ENCODE data around the gene LYSMD2. TPM values are rescaled to one million over a fixed set of nuclear protein-coding genes. Genes with fewer than 3 reads are reported as not detected.
A peak's percentile ranks its signal among the peaks of the same experiment; 100 is the strongest.

Gene LYSMD2
- total and polyA plus RNA-seq, 5 experiments from 2014 or later, result 28.0 to 53.7 (median 29.6) TPM

GRCh38 chr15:51708013-51708412 is 29.4 kb downstream of the LYSMD2 start:
- no peaks in the 10 kb centered on the region for H3K4me1 Mint-ChIP-seq
- ATAC-seq, result no peak
- H3K27ac Mint-ChIP-seq, result no peak overlapping the region
- no peak overlapping the region for H3K4me3 Mint-ChIP-seq
- no peak for DNase-seq
- H3K36me3 Mint-ChIP-seq, result peaks cover 0 to 3% (median 0%) of the 10 kb centered on the region in 3 donors
- peaks cover 0 to 4% (median 2%) of the 10 kb centered on the region in 5 donors for H3K27me3 Mint-ChIP-seq
- POLR2A ChIA-PET, result no interaction called here
- no peaks in the 10 kb centered on the region for H3K9me3 Mint-ChIP-seq

GRCh38 chr15:51706926-51707608 is 30.4 kb downstream of the LYSMD2 start:
- peaks cover 0 to 4% (median 2%) of the 10 kb centered on the region in 5 donors for H3K27me3 Mint-ChIP-seq
- H3K4me1 Mint-ChIP-seq, result no peaks in the 10 kb centered on the region
- peaks cover 0 to 3% (median 0%) of the 10 kb centered on the region in 3 donors for H3K36me3 Mint-ChIP-seq
- H3K4me3 Mint-ChIP-seq, result no peak overlapping the region
- ATAC-seq, result no peak
- H3K27ac Mint-ChIP-seq, result no peak overlapping the region
- no peaks in the 10 kb centered on the region for H3K9me3 Mint-ChIP-seq
- DNase-seq, result no peak
- POLR2A ChIA-PET, result no interaction called here

- DNase-seq (no peak), ATAC-seq (no peak)
- POLR2A ChIA-PET, result no interaction called here
- H3K36me3 Mint-ChIP-seq, result peaks cover 0 to 3% (median 0%) of the 10 kb centered on the region in 3 donors
- no peaks in the 10 kb centered on the region for H3K4me1 Mint-ChIP-seq
- H3K27me3 Mint-ChIP-seq, result peaks cover 0 to 4% (median 2%) of the 10 kb centered on the region in 5 donors
- H3K27ac Mint-ChIP-seq, result no peak overlapping the region
- H3K4me3 Mint-ChIP-seq, result no peak overlapping the region
- no peaks in the 10 kb centered on the region for H3K9me3 Mint-ChIP-seq
Observed at GRCh38 chr15:51706291-51706690, 31.2 kb downstream of the LYSMD2 start.

GRCh38 chr15:51702710-51703109 is 34.7 kb downstream of the LYSMD2 start:
- no peak overlapping the region for H3K27ac Mint-ChIP-seq
- no peak for DNase-seq
- peaks cover 0 to 9% (median 2%) of the 10 kb centered on the region in 5 donors for H3K27me3 Mint-ChIP-seq
- no peak overlapping the region for H3K4me3 Mint-ChIP-seq
- H3K36me3 Mint-ChIP-seq, result peaks cover 0 to 3% (median 0%) of the 10 kb centered on the region in 3 donors
- no peaks in the 10 kb centered on the region for H3K9me3 Mint-ChIP-seq
- POLR2A ChIA-PET, result no interaction called here
- no peak for ATAC-seq
- H3K4me1 Mint-ChIP-seq, result no peaks in the 10 kb centered on the region

GRCh38 chr15:51699373-51699772 is 38.1 kb downstream of the LYSMD2 start:
- Mint-ChIP-seq H3K27ac (no peak overlapping the region), H3K9me3 (no peaks in the 10 kb centered on the region), H3K4me3 (no peak overlapping the region), H3K27me3 (peaks cover 0 to 8% (median 2%) of the 10 kb centered on the region in 5 donors), H3K4me1 (no peaks in the 10 kb centered on the region), H3K36me3 (no peaks in the 10 kb centered on the region)
- POLR2A ChIA-PET, result no interaction called here
- ATAC-seq (no peak), DNase-seq (no peak)

GRCh38 chr15:51697163-51697562 is 40.3 kb downstream of the LYSMD2 start:
- H3K27me3 Mint-ChIP-seq, result peaks cover 0 to 8% (median 3%) of the 10 kb centered on the region in 5 donors
- no peaks in the 10 kb centered on the region for H3K9me3 Mint-ChIP-seq
- H3K36me3 Mint-ChIP-seq, result no peaks in the 10 kb centered on the region
- POLR2A ChIA-PET, result interaction anchor here (0.6 kb wide), 1 partner anchor 41 kb away, joined by 3 read pairs; no protein-coding TSS in a partner anchor
- ATAC-seq (no peak), DNase-seq (no peak)
- no peak overlapping the region for H3K27ac Mint-ChIP-seq
- no peak overlapping the region for H3K4me3 Mint-ChIP-seq
- peaks cover 0 to 6% (median 1%) of the 10 kb centered on the region in 4 donors for H3K4me1 Mint-ChIP-seq

- DNase-seq (no peak), ATAC-seq (no peak)
- Mint-ChIP-seq H3K27ac (no peak overlapping the region), H3K4me3 (no peak overlapping the region), H3K9me3 (no peaks in the 10 kb centered on the region), H3K36me3 (no peaks in the 10 kb centered on the region), H3K4me1 (peaks cover 0 to 10% (median 3%) of the 10 kb centered on the region in 4 donors), H3K27me3 (peaks cover under 1 to 8% (median 4%) of the 10 kb centered on the region in 5 donors)
- POLR2A ChIA-PET, result no interaction called here
Observed at GRCh38 chr15:51696566-51696965, 40.9 kb downstream of the LYSMD2 start.

GRCh38 chr15:51692154-51692553 is 45.3 kb downstream of the LYSMD2 start:
- H3K4me3 Mint-ChIP-seq, result no peak overlapping the region
- POLR2A ChIA-PET, result no interaction called here
- H3K9me3 Mint-ChIP-seq, result no peaks in the 10 kb centered on the region
- no peaks in the 10 kb centered on the region for H3K36me3 Mint-ChIP-seq
- H3K27me3 Mint-ChIP-seq, result peaks cover 3 to 25% (median 17%) of the 10 kb centered on the region in 5 donors
- H3K27ac Mint-ChIP-seq, result no peak overlapping the region
- ATAC-seq (no peak), DNase-seq (no peak)
- H3K4me1 Mint-ChIP-seq, result peaks cover 0 to 12% (median 3%) of the 10 kb centered on the region in 4 donors

- Mint-ChIP-seq H3K36me3 (no peaks in the 10 kb centered on the region), H3K4me3 (no peak overlapping the region), H3K27me3 (peaks cover 15 to 40% (median 25%) of the 10 kb centered on the region in 5 donors), H3K9me3 (no peaks in the 10 kb centered on the region), H3K4me1 (peaks cover 0 to 12% (median 3%) of the 10 kb centered on the region in 4 donors), H3K27ac (no peak overlapping the region)
- DNase-seq (no peak), ATAC-seq (no peak)
- POLR2A ChIA-PET, result no interaction called here
Observed at GRCh38 chr15:51688863-51689262, 48.6 kb downstream of the LYSMD2 start.

- ATAC-seq, result no peak
- POLR2A ChIA-PET, result no interaction called here
- peaks cover 0 to 9% (median 3%) of the 10 kb centered on the region in 4 donors for H3K4me1 Mint-ChIP-seq
- H3K4me3 Mint-ChIP-seq, result no peak overlapping the region
- H3K9me3 Mint-ChIP-seq, result no peaks in the 10 kb centered on the region
- DNase-seq, result no peak
- H3K36me3 Mint-ChIP-seq, result no peaks in the 10 kb centered on the region
- H3K27me3 Mint-ChIP-seq, result peaks cover 22 to 48% (median 32%) of the 10 kb centered on the region in 5 donors
- no peak overlapping the region for H3K27ac Mint-ChIP-seq
Observed at GRCh38 chr15:51687565-51687964, 49.9 kb downstream of the LYSMD2 start.

- POLR2A ChIA-PET, result no interaction called here
- peak; percentile 59 to 70 for ATAC-seq
- H3K36me3 Mint-ChIP-seq, result peaks cover 0 to 10% (median 2%) of the 10 kb centered on the region in 3 donors
- H3K27me3 Mint-ChIP-seq, result peaks cover 29 to 46% (median 37%) of the 10 kb centered on the region in 5 donors
- DNase-seq, result peak; percentile 12 to 76 (median 51)
- peaks cover 0 to 7% (median 0%) of the 10 kb centered on the region in 9 donors for H3K9me3 Mint-ChIP-seq
- H3K4me3 Mint-ChIP-seq, result no peak within 1 kb of the TSS
- no peak within 1 kb of the TSS for H3K27ac Mint-ChIP-seq
- peaks cover 0 to 9% (median 2%) of the 10 kb centered on the region in 4 donors for H3K4me1 Mint-ChIP-seq
Observed at GRCh38 chr15:51681303-51681963, 56.0 kb downstream of the LYSMD2 start, which contains the start of gene SCG3. Gene SCG3 (plus strand): TSS chr15:51681503. CDS start chr15:51681756, 253 bp downstream.

- ATAC-seq (no peak), DNase-seq (no peak)
- peaks cover 0 to 10% (median 2%) of the 10 kb centered on the region in 3 donors for H3K36me3 Mint-ChIP-seq
- no peak overlapping the region for H3K27ac Mint-ChIP-seq
- peaks cover 25 to 47% (median 36%) of the 10 kb centered on the region in 5 donors for H3K27me3 Mint-ChIP-seq
- no peak overlapping the region for H3K4me3 Mint-ChIP-seq
- H3K9me3 Mint-ChIP-seq, result peaks cover 0 to 7% (median 0%) of the 10 kb centered on the region in 9 donors
- H3K4me1 Mint-ChIP-seq, result peaks cover 0 to 9% (median 2%) of the 10 kb centered on the region in 4 donors
- POLR2A ChIA-PET, result no interaction called here
Observed at GRCh38 chr15:51680321-51680720, 57.1 kb downstream of the LYSMD2 start.

GRCh38 chr15:51678096-51678495 is 59.4 kb downstream of the LYSMD2 start:
- Mint-ChIP-seq H3K9me3 (peaks cover 0 to 7% (median 0%) of the 10 kb centered on the region in 9 donors), H3K27ac (no peak overlapping the region), H3K4me3 (no peak overlapping the region), H3K36me3 (peaks cover 0 to 14% (median 2%) of the 10 kb centered on the region in 3 donors), H3K4me1 (peaks cover 0 to 9% (median 2%) of the 10 kb centered on the region in 4 donors), H3K27me3 (peaks cover 16 to 44% (median 23%) of the 10 kb centered on the region in 5 donors)
- DNase-seq (no peak), ATAC-seq (no peak)
- POLR2A ChIA-PET, result no interaction called here
